HG03196 (cell line): ENCODE measurements around the gene NTN3.

ENCODE experiments used
- ATAC-seq: cut with Tn5 transposase; IDR thresholded peaks from one replicate; pipeline ENCODE4 v1.9.1; 2021; ENCODE audit not compliant: unreplicated experiment

Gene NTN3

GRCh38 chr16:2465653-2466415 is 5.3 kb upstream of the NTN3 start:
- no peak for ATAC-seq

GRCh38 chr16:2466667-2467527 is 4.2 kb upstream of the NTN3 start:
- no peak for ATAC-seq

- ATAC-seq, result no peak
Observed at GRCh38 chr16:2467528-2468232, 3.4 kb upstream of the NTN3 start.

- ATAC-seq, result no peak
Observed at GRCh38 chr16:2468233-2468724, 2.8 kb upstream of the NTN3 start.

GRCh38 chr16:2468725-2469398 is 2.2 kb upstream of the NTN3 start:
- ATAC-seq, result peak; percentile 35

GRCh38 chr16:2469399-2470233 is 1.5 kb upstream of the NTN3 start:
- no peak for ATAC-seq

GRCh38 chr16:2470234-2470601 is 879 bp upstream of the NTN3 start:
- ATAC-seq, result no peak

GRCh38 chr16:2470603-2471015 is 488 bp upstream of the NTN3 start:
- ATAC-seq, result no peak

GRCh38 chr16:2471653-2472487 is 773 bp downstream of the NTN3 start:
- ATAC-seq, result no peak

- no peak for ATAC-seq
Observed at GRCh38 chr16:2472488-2472864, 1.4 kb downstream of the NTN3 start.

GRCh38 chr16:2472885-2473445 is 1.9 kb downstream of the NTN3 start:
- ATAC-seq, result no peak

GRCh38 chr16:2473446-2473926 is 2.4 kb downstream of the NTN3 start:
- ATAC-seq, result no peak

- ATAC-seq, result no peak
Observed at GRCh38 chr16:2473999-2474876, 3.1 kb downstream of the NTN3 start.

GRCh38 chr16:2474877-2475412 is 3.8 kb downstream of the NTN3 start, which contains the start of gene TBC1D24:
Gene TBC1D24, plus strand, starts transcription at chr16:2475127. Its CDS starts 21,022 bp downstream, at chr16:2496149.
- peak; percentile 29 for ATAC-seq

- peak; percentile 10 for ATAC-seq
Observed at GRCh38 chr16:2475413-2476344, 4.6 kb downstream of the NTN3 start.

- no peak for ATAC-seq
Observed at GRCh38 chr16:2476345-2476720, 5.2 kb downstream of the NTN3 start.
